Measurements from ENCODE around the gene MAP3K10. TPM values are rescaled to one million over a fixed set of nuclear protein-coding genes. Genes with fewer than 3 reads are reported as not detected.

MAP3K10 gene
- total and polyA plus RNA-seq, 2 of the 4 experiments (the other 2 are of a cell fraction) = 1.8 to 5.5 TPM

DNA sequence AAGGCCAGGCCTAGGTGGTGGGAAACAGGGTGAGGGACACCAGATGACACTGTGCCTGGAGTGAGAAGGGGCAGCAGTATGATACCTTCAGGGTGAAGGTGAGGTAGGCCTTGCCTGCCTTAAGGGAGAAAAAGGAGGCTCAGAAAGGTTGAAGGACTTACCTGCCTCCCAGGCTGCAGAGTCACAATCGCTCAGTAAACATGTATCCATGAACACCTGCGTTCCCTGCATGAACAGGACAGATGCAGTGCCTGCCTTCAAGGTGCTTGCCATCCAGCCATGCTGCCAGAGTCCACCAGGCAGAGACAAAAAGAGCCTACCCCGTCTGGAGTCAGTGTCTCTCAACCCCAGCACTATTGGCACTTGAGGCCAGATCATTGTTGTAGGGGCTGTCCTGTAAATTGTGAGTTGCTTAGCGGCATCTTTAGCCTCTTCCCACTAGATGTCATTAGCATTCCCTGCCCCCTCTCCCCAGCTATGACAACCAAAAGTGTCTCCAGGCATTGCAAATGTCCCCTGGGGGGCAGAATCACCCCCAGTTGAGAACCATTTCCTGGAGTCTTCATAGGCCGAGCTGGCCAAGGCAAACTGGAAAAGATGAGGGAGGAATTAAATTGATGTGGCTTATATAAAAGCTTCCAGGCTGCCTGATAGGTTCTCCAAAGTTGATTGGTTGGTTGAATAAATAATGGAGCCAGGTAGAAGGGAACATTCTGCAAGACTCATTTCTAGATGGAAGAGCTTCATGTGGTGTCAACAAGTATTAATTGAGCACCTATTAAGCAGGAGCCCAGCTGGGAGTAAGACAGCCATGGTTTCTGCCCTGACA is 1.7 kb downstream of the MAP3K10 start:
- H2AK5ac ChIP-seq (ENCODE audit: low read depth, low read length) = peak overlapping the region; percentile 44; the same call in 1 of the 2 replicates
- H3K36me3 ChIP-seq (ENCODE audit: control insufficient read depth, insufficient read depth, low read length) = no peaks in the 10 kb centered on the region; the same call in 1 of the 2 replicates
- in situ Hi-C loops (cut with MboI; ENCODE audit: low sequenced_read_pairs) = no loop called here
- no peak overlapping the region for H2BK20ac ChIP-seq (ENCODE audit: low read depth, low read length)
- no peak overlapping the region for H3K4me3 ChIP-seq (ENCODE audit: insufficient read depth, low read depth, low read length)
- ChIA-PET POLR2A (ENCODE audit: unreplicated experiment) (interaction anchor here (0.7 kb wide), 1 partner anchor 1617 kb away, joined by 3 read pairs; no protein-coding TSS in a partner anchor), CTCF (no interaction called here)
- H3K4me1 ChIP-seq (ENCODE audit: control insufficient read depth, insufficient read depth, low read length) = peaks cover 9% of the 10 kb centered on the region
- H4K20me1 ChIP-seq (ENCODE audit: insufficient read depth, low read length) = no peaks in the 10 kb centered on the region
- dilution Hi-C loops (cut with HindIII; ENCODE audit: low sequenced_read_pairs, unreplicated experiment) = no loop called here
- H4K8ac ChIP-seq (ENCODE audit: low read depth in 2 of 2, low read length in 2 of 2) = no peak overlapping the region
- no peak overlapping the region for H4K5ac ChIP-seq (ENCODE audit: low read depth, low read length)
- no peak overlapping the region for H3K9ac ChIP-seq (ENCODE audit: low read depth, low read length)
- H2BK5ac ChIP-seq (ENCODE audit: low read depth, low read length, poor library complexity, severe bottlenecking) = no peak overlapping the region
- H3K79me1 ChIP-seq (ENCODE audit: low read depth in 1 of 2, low read length in 2 of 2) = peaks cover 5 to 26% of the 10 kb centered on the region in 2 experiments
- no peaks in the 10 kb centered on the region for H3K9me3 ChIP-seq (ENCODE audit: control insufficient read depth, insufficient read depth, low read length)
- H2AK9ac ChIP-seq (replicated peaks; ENCODE audit: low read depth, low read length, poor library complexity) = peak overlapping the region; percentile 48
- no peak overlapping the region for H4K91ac ChIP-seq (ENCODE audit: insufficient read depth, low read depth, low read length)
- H3K56ac ChIP-seq (ENCODE audit: extremely low read depth, insufficient read depth, low read length) = no peak overlapping the region
- 84% methylated on average over 2 of the region's 5 CpGs; no CpG with 5 or more reads in 1 of the 2 experiments for WGBS, 2 experiments (ENCODE audit: extremely low coverage in 2 of 2, insufficient read length in 1 of 2)
- H2BK15ac ChIP-seq (ENCODE audit: low read depth, low read length) = no peak overlapping the region
- no peak overlapping the region for H3K27ac ChIP-seq (ENCODE audit: insufficient read depth, low read length)
- peak overlapping the region; percentile 26 for H2AFZ ChIP-seq (replicated peaks; ENCODE audit: low read length, poor library complexity)
- H3K4ac ChIP-seq (ENCODE audit: low read depth, low read length) = no peak overlapping the region; the same call in 1 of the 2 replicates
- peaks cover 6% of the 10 kb centered on the region for H3K9me1 ChIP-seq (ENCODE audit: insufficient read depth, low read length)
- intact Hi-C loops (cut with micrococcal nuclease) = no loop called here
- DNase-seq (no peak), ATAC-seq (ENCODE audit: low read depth) (no peak)
- TF ChIP-seq FOS (IDR thresholded peaks at IDR 0.05; ENCODE audit: low read depth, low read length) = no peak
- no peak for TF ChIP-seq CEBPB (IDR thresholded peaks at IDR 0.05; ENCODE audit: low read depth, low read length)
- TF ChIP-seq NFE2L2 (IDR thresholded peaks at IDR 0.05; ENCODE audit: low read depth, low read length) = no peak
- no peak for TF ChIP-seq BHLHE40 (IDR thresholded peaks at IDR 0.05; ENCODE audit: low read depth, low read length)
- TF ChIP-seq CHD1 (IDR thresholded peaks at IDR 0.05; ENCODE audit: low read depth, low read length) = no peak
- TF ChIP-seq, protein P1, sequence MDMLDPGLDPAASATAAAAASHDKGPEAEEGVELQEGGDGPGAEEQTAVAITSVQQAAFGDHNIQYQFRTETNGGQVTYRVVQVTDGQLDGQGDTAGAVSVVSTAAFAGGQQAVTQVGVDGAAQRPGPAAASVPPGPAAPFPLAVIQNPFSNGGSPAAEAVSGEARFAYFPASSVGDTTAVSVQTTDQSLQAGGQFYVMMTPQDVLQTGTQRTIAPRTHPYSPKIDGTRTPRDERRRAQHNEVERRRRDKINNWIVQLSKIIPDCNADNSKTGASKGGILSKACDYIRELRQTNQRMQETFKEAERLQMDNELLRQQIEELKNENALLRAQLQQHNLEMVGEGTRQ (IDR thresholded peaks at IDR 0.05; ENCODE audit: low read depth, low read length) = no peak
- BruUV-seq (replicated peaks) = no TSS peak
- no peak overlapping the region for H2BK120ac ChIP-seq (ENCODE audit: low read depth, low read length)
- H3K18ac ChIP-seq (ENCODE audit: low read depth, low read length) = no peak overlapping the region
- no peak overlapping the region for H3K14ac ChIP-seq (replicated peaks; ENCODE audit: low read depth, low read length)
- H3K23ac ChIP-seq (ENCODE audit: low read depth, low read length) = peak overlapping the region; percentile 13; the same call in 1 of the 2 replicates
- no peaks in the 10 kb centered on the region for H3K27me3 ChIP-seq (ENCODE audit: control insufficient read depth, insufficient read depth, low read length)
- H3K4me2 ChIP-seq (ENCODE audit: low read depth, low read length) = peak overlapping the region; percentile 49
